DMS79 treated with DMSO at 0.1 percent for 48 hours (cell line): ENCODE measurements around the gene MAP3K8.
"Not testable (repeated sequence)": the region's sequence is repeated elsewhere in the genome, so short reads cannot be mapped to it uniquely, and the experiment has no call there.

Source experiments
- DNase-seq: peaks from one replicate; lab custom pipeline; 2025; lab: John Stamatoyannopoulos, UW

The MAP3K8 gene

GRCh38 chr10:30447125-30447799 lies 13.3 kb downstream of the MAP3K8 start:
- no peak for DNase-seq

- DNase-seq: no peak
These were observed 14.1 kb downstream of the MAP3K8 start for GRCh38 chr10:30448092-30448491.

GRCh38 chr10:30453764-30454527 lies 20.0 kb downstream of the MAP3K8 start:
- no peak for DNase-seq

- DNase-seq: no peak
These were observed 20.9 kb downstream of the MAP3K8 start for GRCh38 chr10:30454744-30455510.

GRCh38 chr10:30455816-30456215 lies 21.8 kb downstream of the MAP3K8 start:
- DNase-seq: no peak

- no peak for DNase-seq
These were observed 22.3 kb downstream of the MAP3K8 start for GRCh38 chr10:30456266-30456665.

GRCh38 chr10:30459283-30459682 lies 25.3 kb downstream of the MAP3K8 start:
- no peak for DNase-seq

GRCh38 chr10:30460121-30460520 lies 26.1 kb downstream of the MAP3K8 start:
- DNase-seq: no peak

- DNase-seq: no peak
These were observed 28.5 kb downstream of the MAP3K8 start for GRCh38 chr10:30462513-30462912.

- no peak for DNase-seq
These were observed 30.0 kb downstream of the MAP3K8 start for GRCh38 chr10:30463944-30464451.

- DNase-seq: no peak
These were observed 30.7 kb downstream of the MAP3K8 start for GRCh38 chr10:30464675-30465074.

GRCh38 chr10:30466445-30466844 lies 32.5 kb downstream of the MAP3K8 start:
- no peak for DNase-seq

GRCh38 chr10:30467651-30468338 lies 33.8 kb downstream of the MAP3K8 start:
- DNase-seq: no peak

GRCh38 chr10:30472414-30473155 lies 38.6 kb downstream of the MAP3K8 start:
- DNase-seq: no peak

- not testable (repeated sequence) for DNase-seq
These were observed 41.5 kb downstream of the MAP3K8 start for GRCh38 chr10:30475515-30475914.

GRCh38 chr10:30476511-30477155 lies 42.6 kb downstream of the MAP3K8 start:
- no peak for DNase-seq

GRCh38 chr10:30479513-30479912 lies 45.5 kb downstream of the MAP3K8 start:
- not testable (repeated sequence) for DNase-seq

GRCh38 chr10:30481603-30482002 lies 47.6 kb downstream of the MAP3K8 start:
- DNase-seq: no peak

- DNase-seq: no peak
These were observed 54.3 kb downstream of the MAP3K8 start for GRCh38 chr10:30488316-30488715.

GRCh38 chr10:30489346-30489745 lies 55.4 kb downstream of the MAP3K8 start:
- no peak for DNase-seq
